K562 (cell line): Measurements from ENCODE around the gene ACTR3C. TPM values are rescaled to one million over a fixed set of nuclear protein-coding genes. Genes with fewer than 3 reads are reported as not detected.
A peak's percentile ranks its signal among the peaks of the same experiment; 100 is the strongest.

ENCODE experiments used
- EP400 ChIP-seq: fragments of 450-650 bp; IDR thresholded peaks from 2 replicates; pipeline ENCODE4 v1.6.1; 2017; ENCODE audit warnings: antibody characterized with exemption, mild to moderate bottlenecking, moderate library complexity
- ETS2 ChIP-seq: IDR thresholded peaks from 2 replicates; pipeline ENCODE4 v1.6.1; 2016; ENCODE audit warnings: borderline replicate concordance, missing genetic modification characterization, mild to moderate bottlenecking, moderate library complexity, missing compliant biosample characterization; ENCODE audit not compliant: poor library complexity, severe bottlenecking
- EWSR1 ChIP-seq: fragments of 450-650 bp; IDR thresholded peaks from 2 replicates; pipeline ENCODE4 v1.6.1; 2018; ENCODE audit warnings: borderline replicate concordance, mild to moderate bottlenecking, low read depth, moderate library complexity; ENCODE audit not compliant: partially characterized antibody
- FOXA3 ChIP-seq, 2 experiments: fragments of 450-650 bp in 1 of 2; sonication (generic) in 1 of 2; formaldehyde crosslinking; IDR thresholded peaks in 1 of 2; conservative IDR thresholded peaks in 1 of 2; 2 replicates each; pipeline versions ENCODE4 v1.4.0 to v1.8.0; 2020 to 2022; ENCODE audit warnings: mild to moderate bottlenecking in 2 of 2, missing genetic modification reagents in 1 of 2
- MCM3 ChIP-seq: fragments of 450-650 bp; IDR thresholded peaks from 2 replicates; pipeline ENCODE4 v1.6.1; 2016
- PRDM10 ChIP-seq: fragments of 450-650 bp; IDR thresholded peaks from 2 replicates; pipeline ENCODE4 v1.6.1; 2018; ENCODE audit not compliant: partially characterized antibody
- TAF1 ChIP-seq: IDR thresholded peaks from 2 replicates; pipeline ENCODE4 v1.6.1; 2011; ENCODE audit warnings: mild to moderate bottlenecking, low read length, moderate library complexity; ENCODE audit not compliant: insufficient read depth, control insufficient read depth, severe bottlenecking; ENCODE audit errors: extremely low read depth
- TGIF2 ChIP-seq: sonication (generic); formaldehyde crosslinking; IDR thresholded peaks from 2 replicates; pipeline ENCODE4 v1.8.1; 2022; ENCODE audit warnings: mild to moderate bottlenecking, missing genetic modification reagents, moderate library complexity
- TSC22D4 ChIP-seq: fragments of 450-650 bp; IDR thresholded peaks from 2 replicates; pipeline ENCODE4 v1.6.1; 2016; ENCODE audit warnings: missing genetic modification characterization, missing biosample characterization, control low read depth
- ZSCAN29 ChIP-seq: fragments of 450-650 bp; IDR thresholded peaks from 2 replicates; pipeline ENCODE4 v1.6.1; 2017
- polyA plus RNA-seq, 8 experiments: library from polyadenylated mRNA; depleted of rRNA in 4 of 8; stranded (reverse) in 5 of 8; unstranded in 3 of 8; fragments of >200 nt; fragmentation: Nextera tagmentation in 2 of 8; fragmentation: Illumina TruSeq in 1 of 8; extraction: Ambion mirVana in 2 of 8; extraction: Trizol in 1 of 8; gene quantifications; 2 replicates each; pipeline versions ENCODE4 v1.2.1 to v1.2.3, GENCODE V29; 2011 to 2014; ENCODE audit warnings: inconsistent platforms in 1 of 8, missing spikeins in 1 of 8
- total RNA-seq, 7 experiments: library from RNA; depleted of rRNA in 6 of 7; stranded (reverse); fragments of >200 nt in 6 of 7; fragmentation: Illumina TruSeq in 2 of 7; extraction: Trizol in 2 of 7; gene quantifications; 2 replicates each; pipeline versions ENCODE4 v1.2.1 to v1.2.3, GENCODE V29; 2011 to 2021; ENCODE audit warnings: low replicate concordance in 1 of 7
- TF ChIP-seq, protein P1 (sequence below), 2 experiments: IDR thresholded peaks; 2 replicates each; pipeline ENCODE4 v1.6.1; 2011; ENCODE audit warnings: borderline replicate concordance in 1 of 2, control low read depth in 1 of 2, low read depth in 1 of 2, low read length in 1 of 2, mild to moderate bottlenecking in 1 of 2, mixed read lengths in 1 of 2, moderate library complexity in 1 of 2; ENCODE audit not compliant: insufficient read depth in 1 of 2, insufficient read length in 1 of 2, poor library complexity in 1 of 2, severe bottlenecking in 1 of 2; ENCODE audit errors: extremely low read depth in 1 of 2
- TF ChIP-seq, protein P2 (sequence below), 2 experiments: fragments of 450-650 bp; IDR thresholded peaks; 2 replicates each; pipeline ENCODE4 v1.6.1; 2018; ENCODE audit warnings: mild to moderate bottlenecking in 2 of 2, low read depth in 1 of 2; ENCODE audit not compliant: partially characterized antibody in 2 of 2
- TF ChIP-seq, protein P3 (sequence below): fragments of 450-650 bp; IDR thresholded peaks from 2 replicates; pipeline ENCODE4 v1.6.1; 2016; ENCODE audit warnings: mild to moderate bottlenecking

ACTR3C gene
- total and polyA plus RNA-seq, 9 of the 15 experiments (the other 6 are each of a cell fraction or from before 2014, with no cell fraction given) = 9.0 to 35.4 (median 13.3) TPM

DNA sequence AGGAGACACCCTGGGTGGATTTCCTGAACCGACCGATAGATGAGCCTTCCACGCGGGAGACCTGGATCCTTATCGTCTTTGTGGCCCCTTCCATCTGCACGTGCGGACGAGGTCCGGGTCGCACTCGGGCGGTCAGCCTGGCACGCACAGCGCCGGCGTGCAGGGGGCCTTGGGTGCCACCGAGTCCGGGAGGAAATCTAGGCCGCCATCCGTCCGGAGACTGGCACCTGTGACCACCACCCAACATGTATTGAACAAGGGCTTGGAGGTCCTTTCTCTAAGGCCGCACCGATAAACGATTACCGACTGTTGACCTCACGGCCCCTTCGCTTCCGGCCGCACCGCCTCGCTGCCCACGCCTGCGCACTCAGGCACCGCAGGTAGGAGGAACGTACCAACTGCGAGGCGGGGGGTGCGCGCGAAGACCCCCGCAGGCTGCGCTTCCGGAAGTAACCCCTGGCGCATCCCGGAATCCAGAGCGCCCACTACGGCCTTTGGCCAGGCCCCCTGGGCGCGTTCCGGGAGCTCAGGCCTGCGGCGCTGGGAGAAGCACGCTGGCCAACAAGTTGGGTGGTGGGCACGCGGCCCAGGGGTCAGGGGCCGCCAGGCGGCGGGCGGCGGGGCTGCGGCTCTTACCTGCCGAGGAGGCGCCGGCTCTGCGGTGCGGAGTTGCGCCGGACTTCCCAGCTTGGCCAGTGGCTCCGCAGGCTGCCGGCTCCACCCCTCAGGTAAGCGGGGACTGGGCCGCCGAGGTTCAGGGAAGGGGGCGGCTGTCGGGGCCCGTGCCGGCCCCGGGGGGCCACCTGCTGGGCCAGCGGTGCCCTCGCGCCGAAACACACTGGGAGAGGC, at the start of gene ACTR3C, which contains the start of gene LRRC61 (continued):
- TF ChIP-seq EWSR1 (no peak), TGIF2 (CRISPR knock-in tag) (0 out of 2 replicates have a peak, but pooled peaks have one; percentile 75), TSC22D4 (tag) (no peak), ETS2 (tag) (no peak), MCM3 (no peak), PRDM10 (peak; percentile 99), FOXA3 (CRISPR knock-in tag; conservative IDR thresholded peaks at IDR 0.05 in 1 of 2, IDR thresholded peaks at IDR 0.05 in 1 of 2) (peak in 1 of 2 experiments; percentile 89; a peak in 2 of 4 replicates), ZSCAN29 (no peak; the same call in 1 of the 2 replicates), EP400 (peak; percentile 97), TAF1 (peak; percentile 67)
- TF ChIP-seq, protein P1, sequence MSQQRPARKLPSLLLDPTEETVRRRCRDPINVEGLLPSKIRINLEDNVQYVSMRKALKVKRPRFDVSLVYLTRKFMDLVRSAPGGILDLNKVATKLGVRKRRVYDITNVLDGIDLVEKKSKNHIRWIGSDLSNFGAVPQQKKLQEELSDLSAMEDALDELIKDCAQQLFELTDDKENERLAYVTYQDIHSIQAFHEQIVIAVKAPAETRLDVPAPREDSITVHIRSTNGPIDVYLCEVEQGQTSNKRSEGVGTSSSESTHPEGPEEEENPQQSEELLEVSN (IDR thresholded peaks at IDR 0.05; ENCODE audit: borderline replicate concordance in 1 of 2, extremely low read depth in 1 of 2, insufficient read depth in 1 of 2, insufficient read length in 1 of 2, low read depth in 1 of 2, low read length in 1 of 2, poor library complexity in 1 of 2, severe bottlenecking in 1 of 2) = peak; percentile 97
- TF ChIP-seq, protein P2, sequence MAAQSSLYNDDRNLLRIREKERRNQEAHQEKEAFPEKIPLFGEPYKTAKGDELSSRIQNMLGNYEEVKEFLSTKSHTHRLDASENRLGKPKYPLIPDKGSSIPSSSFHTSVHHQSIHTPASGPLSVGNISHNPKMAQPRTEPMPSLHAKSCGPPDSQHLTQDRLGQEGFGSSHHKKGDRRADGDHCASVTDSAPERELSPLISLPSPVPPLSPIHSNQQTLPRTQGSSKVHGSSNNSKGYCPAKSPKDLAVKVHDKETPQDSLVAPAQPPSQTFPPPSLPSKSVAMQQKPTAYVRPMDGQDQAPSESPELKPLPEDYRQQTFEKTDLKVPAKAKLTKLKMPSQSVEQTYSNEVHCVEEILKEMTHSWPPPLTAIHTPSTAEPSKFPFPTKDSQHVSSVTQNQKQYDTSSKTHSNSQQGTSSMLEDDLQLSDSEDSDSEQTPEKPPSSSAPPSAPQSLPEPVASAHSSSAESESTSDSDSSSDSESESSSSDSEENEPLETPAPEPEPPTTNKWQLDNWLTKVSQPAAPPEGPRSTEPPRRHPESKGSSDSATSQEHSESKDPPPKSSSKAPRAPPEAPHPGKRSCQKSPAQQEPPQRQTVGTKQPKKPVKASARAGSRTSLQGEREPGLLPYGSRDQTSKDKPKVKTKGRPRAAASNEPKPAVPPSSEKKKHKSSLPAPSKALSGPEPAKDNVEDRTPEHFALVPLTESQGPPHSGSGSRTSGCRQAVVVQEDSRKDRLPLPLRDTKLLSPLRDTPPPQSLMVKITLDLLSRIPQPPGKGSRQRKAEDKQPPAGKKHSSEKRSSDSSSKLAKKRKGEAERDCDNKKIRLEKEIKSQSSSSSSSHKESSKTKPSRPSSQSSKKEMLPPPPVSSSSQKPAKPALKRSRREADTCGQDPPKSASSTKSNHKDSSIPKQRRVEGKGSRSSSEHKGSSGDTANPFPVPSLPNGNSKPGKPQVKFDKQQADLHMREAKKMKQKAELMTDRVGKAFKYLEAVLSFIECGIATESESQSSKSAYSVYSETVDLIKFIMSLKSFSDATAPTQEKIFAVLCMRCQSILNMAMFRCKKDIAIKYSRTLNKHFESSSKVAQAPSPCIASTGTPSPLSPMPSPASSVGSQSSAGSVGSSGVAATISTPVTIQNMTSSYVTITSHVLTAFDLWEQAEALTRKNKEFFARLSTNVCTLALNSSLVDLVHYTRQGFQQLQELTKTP (IDR thresholded peaks at IDR 0.05; ENCODE audit: low read depth in 1 of 2, partially characterized antibody in 2 of 2) = peak; percentile 69 to 88
- TF ChIP-seq, protein P3, sequence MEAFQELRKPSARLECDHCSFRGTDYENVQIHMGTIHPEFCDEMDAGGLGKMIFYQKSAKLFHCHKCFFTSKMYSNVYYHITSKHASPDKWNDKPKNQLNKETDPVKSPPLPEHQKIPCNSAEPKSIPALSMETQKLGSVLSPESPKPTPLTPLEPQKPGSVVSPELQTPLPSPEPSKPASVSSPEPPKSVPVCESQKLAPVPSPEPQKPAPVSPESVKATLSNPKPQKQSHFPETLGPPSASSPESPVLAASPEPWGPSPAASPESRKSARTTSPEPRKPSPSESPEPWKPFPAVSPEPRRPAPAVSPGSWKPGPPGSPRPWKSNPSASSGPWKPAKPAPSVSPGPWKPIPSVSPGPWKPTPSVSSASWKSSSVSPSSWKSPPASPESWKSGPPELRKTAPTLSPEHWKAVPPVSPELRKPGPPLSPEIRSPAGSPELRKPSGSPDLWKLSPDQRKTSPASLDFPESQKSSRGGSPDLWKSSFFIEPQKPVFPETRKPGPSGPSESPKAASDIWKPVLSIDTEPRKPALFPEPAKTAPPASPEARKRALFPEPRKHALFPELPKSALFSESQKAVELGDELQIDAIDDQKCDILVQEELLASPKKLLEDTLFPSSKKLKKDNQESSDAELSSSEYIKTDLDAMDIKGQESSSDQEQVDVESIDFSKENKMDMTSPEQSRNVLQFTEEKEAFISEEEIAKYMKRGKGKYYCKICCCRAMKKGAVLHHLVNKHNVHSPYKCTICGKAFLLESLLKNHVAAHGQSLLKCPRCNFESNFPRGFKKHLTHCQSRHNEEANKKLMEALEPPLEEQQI = no peak; the same call in 1 of the 2 replicates
